Liver (tissue), 9 donors: ENCODE measurements around the gene DYNLT3. TPM values are rescaled to one million over a fixed set of nuclear protein-coding genes. Genes with fewer than 3 reads are reported as not detected.

Source experiments
- DNase-seq: peaks from one replicate; pipeline ENCODE4 v3.0.0-alpha.2; 2017; ENCODE audit warnings: low spot score
- H3K27ac ChIP-seq, 2 donors: one replicate each; pipeline ENCODE4 v1.7.0; 2013; ENCODE audit warnings: inconsistent platforms in 2 of 2, low read length in 2 of 2, control low read depth in 1 of 2, low read depth in 1 of 2, mild to moderate bottlenecking in 1 of 2
- H3K27me3 ChIP-seq, 4 donors: one replicate each; pipeline versions ENCODE4 v1.6.1 to v1.7.0; 2013; ENCODE audit warnings: low read length in 3 of 4, inconsistent platforms in 1 of 4, mild to moderate bottlenecking in 1 of 4, moderate library complexity in 1 of 4; ENCODE audit not compliant: control insufficient read depth in 4 of 4, insufficient read depth in 4 of 4
- H3K36me3 ChIP-seq, 4 donors: one replicate each; pipeline versions ENCODE4 v1.6.1 to v1.7.0; 2013; ENCODE audit warnings: low read length in 3 of 4, mild to moderate bottlenecking in 3 of 4, low read depth in 1 of 4, moderate library complexity in 1 of 4; ENCODE audit not compliant: control insufficient read depth in 4 of 4, insufficient read depth in 3 of 4
- H3K4me1 ChIP-seq, 4 donors: one replicate each; pipeline versions ENCODE4 v1.6.1 to v1.7.0; 2013; ENCODE audit warnings: low read length in 3 of 4, mild to moderate bottlenecking in 3 of 4, moderate library complexity in 1 of 4; ENCODE audit not compliant: control insufficient read depth in 4 of 4, insufficient read depth in 4 of 4
- H3K4me3 ChIP-seq, 3 donors: one replicate each; pipeline versions ENCODE4 v1.6.1 to v1.7.0; 2013; ENCODE audit warnings: low read length in 3 of 3, control low read depth in 1 of 3, low read depth in 1 of 3, mild to moderate bottlenecking in 1 of 3
- H3K9ac ChIP-seq, 2 donors: one replicate each; pipeline ENCODE4 v1.7.0; 2013; ENCODE audit warnings: low read length in 2 of 2, mild to moderate bottlenecking in 2 of 2, moderate library complexity in 2 of 2, control low read depth in 1 of 2, low read depth in 1 of 2
- H3K9me3 ChIP-seq, 4 donors: one replicate each; pipeline versions ENCODE4 v1.6.1 to v1.7.0; 2013; ENCODE audit warnings: low read length in 3 of 4; ENCODE audit not compliant: control insufficient read depth in 4 of 4
- ATF3 ChIP-seq: IDR thresholded peaks from 2 replicates; pipeline ENCODE4 v1.6.1; 2016; ENCODE audit warnings: antibody characterized with exemption
- CTCF ChIP-seq: fragments of 150-350 bp; IDR thresholded peaks from 2 replicates; pipeline ENCODE4 v1.5.1; 2017; ENCODE audit warnings: improper control_type of control experiment, low read depth, low read length; ENCODE audit not compliant: missing input control
- EGR1 ChIP-seq, 2 donors: IDR thresholded peaks; 2 replicates each; pipeline ENCODE4 v1.6.1; 2016 to 2018; ENCODE audit warnings: antibody characterized with exemption in 2 of 2, low read depth in 2 of 2
- FOXA1 ChIP-seq: IDR thresholded peaks from 2 replicates; pipeline ENCODE4 v1.6.1; 2016; ENCODE audit warnings: antibody characterized with exemption
- FOXA2 ChIP-seq: IDR thresholded peaks from 2 replicates; pipeline ENCODE4 v1.6.1; 2016; ENCODE audit warnings: antibody characterized with exemption
- GABPA ChIP-seq, 2 donors: IDR thresholded peaks in 1 of 2; conservative IDR thresholded peaks in 1 of 2; 2 replicates each; pipeline ENCODE4 v1.6.1; 2016; ENCODE audit warnings: antibody characterized with exemption in 2 of 2, mild to moderate bottlenecking in 1 of 2, moderate library complexity in 1 of 2
- HNF4A ChIP-seq, 2 donors: conservative IDR thresholded peaks; 2 replicates each; pipeline ENCODE4 v1.6.1; 2016; ENCODE audit warnings: antibody characterized with exemption in 2 of 2, mild to moderate bottlenecking in 2 of 2
- HNF4G ChIP-seq: IDR thresholded peaks from 2 replicates; pipeline ENCODE4 v1.6.1; 2016; ENCODE audit warnings: antibody characterized with exemption
- JUND ChIP-seq, 2 donors: IDR thresholded peaks; 2 replicates each; pipeline ENCODE4 v1.6.1; 2016; ENCODE audit warnings: antibody characterized with exemption in 2 of 2
- MAX ChIP-seq: IDR thresholded peaks from 2 replicates; pipeline ENCODE4 v1.6.1; 2016; ENCODE audit warnings: antibody characterized with exemption
- NR2F2 ChIP-seq: IDR thresholded peaks from 2 replicates; pipeline ENCODE4 v1.6.1; 2016; ENCODE audit warnings: antibody characterized with exemption
- RAD21 ChIP-seq, 2 donors: IDR thresholded peaks; 2 replicates each; pipeline ENCODE4 v1.6.1; 2016; ENCODE audit warnings: antibody characterized with exemption in 2 of 2, mild to moderate bottlenecking in 2 of 2
- REST ChIP-seq: IDR thresholded peaks from 2 replicates; pipeline ENCODE4 v1.6.1; 2016; ENCODE audit warnings: antibody characterized with exemption, mild to moderate bottlenecking
- RXRA ChIP-seq, 2 donors: IDR thresholded peaks; 2 replicates each; pipeline ENCODE4 v1.6.1; 2017 to 2018; ENCODE audit warnings: antibody characterized with exemption in 2 of 2, mild to moderate bottlenecking in 1 of 2
- SP1 ChIP-seq: IDR thresholded peaks from 2 replicates; pipeline ENCODE4 v1.6.1; 2018; ENCODE audit warnings: antibody characterized with exemption, mild to moderate bottlenecking
- TAF1 ChIP-seq: conservative IDR thresholded peaks from 2 replicates; pipeline ENCODE4 v1.6.1; 2016; ENCODE audit warnings: antibody characterized with exemption, mild to moderate bottlenecking
- YY1 ChIP-seq: IDR thresholded peaks from 2 replicates; pipeline ENCODE4 v1.6.1; 2016; ENCODE audit warnings: antibody characterized with exemption, mild to moderate bottlenecking
- ZBTB33 ChIP-seq: IDR thresholded peaks from 2 replicates; pipeline ENCODE4 v1.6.1; 2016; ENCODE audit warnings: antibody characterized with exemption
- WGBS: extraction: QIAGEN DNeasy Blood & Tissue Kit; methylation state at CpG from one replicate; pipeline ENCODE4 v1.1.7; 2013; 5-methylcytosine and 5-hydroxymethylcytosine counted together
- polyA plus RNA-seq, 2 donors: library from polyadenylated mRNA; stranded (reverse) in 1 of 2; unstranded in 1 of 2; fragments of 200-250 nt in 1 of 2; fragments of >200 nt in 1 of 2; fragmentation: Nextera tagmentation in 1 of 2; extraction: Ambion mirVana in 1 of 2; gene quantifications; one replicate each; pipeline versions ENCODE4 v1.2.1 to v1.2.3, GENCODE V29; 2013 to 2015
- total RNA-seq, 2 donors: library from RNA; depleted of rRNA; stranded (reverse); fragments of >200 nt; gene quantifications; one replicate each; pipeline ENCODE4 v1.2.3, GENCODE V29; 2014
- donor health status: healthy.
- donor health status: healthy.
- donor health status: healthy.
- donor health status: healthy.
- donor health status: healthy.

DYNLT3 gene
- total and polyA plus RNA-seq, 4 donors: 9.5 to 20.7 (median 13.4) TPM

GRCh38 chrX:37863728-37864127 lies 16.4 kb upstream of the DYNLT3 start:
- peak overlapping the region in 1 of 2 donors; percentile 3 for H3K27ac ChIP-seq
- 39% methylated on average over 3 of the region's 3 CpGs for WGBS
- H3K27me3 ChIP-seq: no peaks in the 10 kb centered on the region
- TF ChIP-seq FOXA2: no peak
- TF ChIP-seq EGR1 (IDR thresholded peaks at IDR 0.05; ENCODE audit: low read depth in 2 of 2): no peak
- DNase-seq: no peak
- H3K9ac ChIP-seq: no peak overlapping the region
- H3K9me3 ChIP-seq: no peaks in the 10 kb centered on the region
- peaks cover 0 to 2% (median 0%) of the 10 kb centered on the region in 4 donors for H3K36me3 ChIP-seq
- no peak overlapping the region for H3K4me3 ChIP-seq
- peaks cover 0 to 14% (median under 1%) of the 10 kb centered on the region in 4 donors for H3K4me1 ChIP-seq

GRCh38 chrX:37862851-37863250 lies 15.5 kb upstream of the DYNLT3 start:
- TF ChIP-seq HNF4A (conservative IDR thresholded peaks at IDR 0.05) (peak; percentile 64 to 65), MAX (no peak), GABPA (IDR thresholded peaks at IDR 0.05 in 1 of 2, conservative IDR thresholded peaks at IDR 0.05 in 1 of 2) (no peak), SP1 (peak; percentile 41), RXRA (IDR thresholded peaks at IDR 0.05) (no peak), TAF1 (no peak), CTCF (no peak), ATF3 (no peak), HNF4G (no peak)
- DNase-seq: no peak
- Histone ChIP-seq H3K4me1 (peaks cover 0 to 13% (median under 1%) of the 10 kb centered on the region in 4 donors), H3K4me3 (no peak overlapping the region), H3K9ac (no peak overlapping the region), H3K9me3 (no peaks in the 10 kb centered on the region), H3K36me3 (peaks cover 0 to 2% (median 0%) of the 10 kb centered on the region in 4 donors), H3K27ac (no peak overlapping the region), H3K27me3 (no peaks in the 10 kb centered on the region)

GRCh38 chrX:37860721-37861120 lies 13.3 kb upstream of the DYNLT3 start:
- H3K9me3 ChIP-seq: no peaks in the 10 kb centered on the region
- no peak for TF ChIP-seq JUND (IDR thresholded peaks at IDR 0.05)
- no peak for TF ChIP-seq TAF1
- TF ChIP-seq GABPA (IDR thresholded peaks at IDR 0.05 in 1 of 2, conservative IDR thresholded peaks at IDR 0.05 in 1 of 2): no peak
- no peak for TF ChIP-seq FOXA2
- no peak for TF ChIP-seq NR2F2
- no peak for TF ChIP-seq RXRA (IDR thresholded peaks at IDR 0.05)
- TF ChIP-seq YY1: no peak
- TF ChIP-seq ZBTB33: no peak
- no peak for TF ChIP-seq RAD21 (IDR thresholded peaks at IDR 0.05)
- TF ChIP-seq HNF4A (conservative IDR thresholded peaks at IDR 0.05): no peak
- TF ChIP-seq ATF3: no peak
- no peak for TF ChIP-seq HNF4G
- no peak for TF ChIP-seq SP1
- no peak for TF ChIP-seq FOXA1
- no peak for TF ChIP-seq MAX
- TF ChIP-seq EGR1 (IDR thresholded peaks at IDR 0.05; ENCODE audit: low read depth in 2 of 2): no peak
- TF ChIP-seq REST: no peak
- no peak for DNase-seq
- peaks cover 0 to 2% (median 0%) of the 10 kb centered on the region in 4 donors for H3K36me3 ChIP-seq
- H3K9ac ChIP-seq: no peak overlapping the region
- H3K27ac ChIP-seq: no peak overlapping the region
- H3K27me3 ChIP-seq: no peaks in the 10 kb centered on the region
- H3K4me1 ChIP-seq: peaks cover 0 to 10% (median under 1%) of the 10 kb centered on the region in 4 donors
- WGBS: 77% methylated on average over 6 of the region's 6 CpGs
- H3K4me3 ChIP-seq: no peak overlapping the region
